ENCODE results near the gene RRP1. TPM values are rescaled to one million over a fixed set of nuclear protein-coding genes. Genes with fewer than 3 reads are reported as not detected.

RRP1 gene
- total and polyA plus RNA-seq, 2 of the 13 experiments (the other 11 are each of a cell fraction or from before 2014, with no cell fraction given): 20.1 to 35.1 TPM

GRCh38 chr21:43783098-43783700 lies 6.2 kb upstream of the RRP1 start (continued):
- TF ChIP-seq TBP (CRISPR knock-in tag; IDR thresholded peaks at IDR 0.05): no peak
- TF ChIP-seq ARID5B (CRISPR knock-in tag; IDR thresholded peaks at IDR 0.05): peak; percentile 92
- peak; percentile 81; the same call in 1 of the 2 replicates for TF ChIP-seq ZNF788 (CRISPR knock-in tag; IDR thresholded peaks at IDR 0.05; ENCODE audit: borderline replicate concordance)
- TF ChIP-seq HOXA7 (CRISPR knock-in tag; IDR thresholded peaks at IDR 0.05): no peak
- no peak for TF ChIP-seq DR1 (CRISPR knock-in tag; IDR thresholded peaks at IDR 0.05)
- TF ChIP-seq ZBTB20 (CRISPR knock-in tag; IDR thresholded peaks at IDR 0.05; ENCODE audit: borderline replicate concordance, low read depth): peak; percentile 89; the same call in 1 of the 2 replicates
- no peak for TF ChIP-seq ZNF576 (CRISPR knock-in tag; IDR thresholded peaks at IDR 0.05)
- no peak for TF ChIP-seq SMAD1 (CRISPR knock-in tag; IDR thresholded peaks at IDR 0.05; ENCODE audit: borderline replicate concordance, low read depth)
- TF ChIP-seq PRDM15 (CRISPR knock-in tag; IDR thresholded peaks at IDR 0.05): no peak
- no peak for TF ChIP-seq NAIF1 (CRISPR knock-in tag; IDR thresholded peaks at IDR 0.05; ENCODE audit: borderline replicate concordance)
- TF ChIP-seq ATF6 (CRISPR knock-in tag; conservative IDR thresholded peaks at IDR 0.05): no peak
- TF ChIP-seq ATF2 (CRISPR knock-in tag; IDR thresholded peaks at IDR 0.05): peak; percentile 93
- TF ChIP-seq ZNF652 (CRISPR knock-in tag; IDR thresholded peaks at IDR 0.05; ENCODE audit: borderline replicate concordance, low read depth): peak; percentile 58; the same call in 1 of the 2 replicates
- TF ChIP-seq MEF2D (CRISPR knock-in tag; IDR thresholded peaks at IDR 0.05): peak; percentile 80; the same call in 1 of the 2 replicates
- no peak for TF ChIP-seq ZNF850 (CRISPR knock-in tag; conservative IDR thresholded peaks at IDR 0.05)
- peak; percentile 95 for TF ChIP-seq MED8 (CRISPR knock-in tag; IDR thresholded peaks at IDR 0.05; ENCODE audit: insufficient replicate concordance)
- no peak for TF ChIP-seq SNAPC5 (CRISPR knock-in tag; IDR thresholded peaks at IDR 0.05; ENCODE audit: borderline replicate concordance)
